HepG2 (cell line): ENCODE results near the gene IRF2. TPM values are rescaled to one million over a fixed set of nuclear protein-coding genes. Genes with fewer than 3 reads are reported as not detected.

Experiments used
- AHR ChIP-seq: IDR thresholded peaks from 2 replicates; pipeline ENCODE4 v1.6.1; 2018; ENCODE audit warnings: missing genetic modification reagents, missing compliant biosample characterization
- ATF7-NPFF ChIP-seq: sonication (generic); formaldehyde crosslinking; IDR thresholded peaks from 2 replicates; pipeline ENCODE4 v1.8.1; 2023; ENCODE audit warnings: mild to moderate bottlenecking, low read depth, missing genetic modification reagents, moderate library complexity
- ATM ChIP-seq: fragments of 450-650 bp; IDR thresholded peaks from 2 replicates; pipeline ENCODE4 v1.7.1; 2017; ENCODE audit warnings: mild to moderate bottlenecking, borderline replicate concordance
- DR1 ChIP-seq: sonication (generic); formaldehyde crosslinking; IDR thresholded peaks from 2 replicates; pipeline ENCODE4 v1.8.0; 2021; ENCODE audit warnings: mild to moderate bottlenecking, missing genetic modification reagents, inconsistent platforms
- FOXA1 ChIP-seq, 2 experiments: fragments of 450-650 bp in 1 of 2; sonication (generic) in 1 of 2; formaldehyde crosslinking in 1 of 2; IDR thresholded peaks; 2 replicates each; pipeline versions ENCODE4 v1.4.0 to v1.6.1; 2016 to 2020; ENCODE audit warnings: missing genetic modification reagents in 1 of 2
- HOXA9 ChIP-seq: sonication (generic); formaldehyde crosslinking; IDR thresholded peaks from 2 replicates; pipeline ENCODE4 v1.8.1; 2022; ENCODE audit warnings: missing genetic modification reagents, mild to moderate bottlenecking, moderate library complexity, borderline replicate concordance
- IKZF1 ChIP-seq: fragments of 450-650 bp; IDR thresholded peaks from 2 replicates; pipeline ENCODE4 v1.7.1; 2016
- KLF11 ChIP-seq: IDR thresholded peaks from 2 replicates; pipeline ENCODE4 v1.6.1; 2016; ENCODE audit warnings: missing compliant biosample characterization
- MBD4 ChIP-seq: IDR thresholded peaks from 2 replicates; pipeline ENCODE4 v1.6.1; 2012; ENCODE audit warnings: low read length, inconsistent platforms, borderline replicate concordance
- SP140L ChIP-seq: sonication (generic); formaldehyde crosslinking; IDR thresholded peaks from 2 replicates; pipeline ENCODE4 v1.4.0; 2020; ENCODE audit warnings: missing genetic modification reagents, borderline replicate concordance
- TAF15 ChIP-seq: fragments of 200-400 bp; formaldehyde crosslinking; IDR thresholded peaks from one replicate; pipeline ENCODE4 v1.6.1; 2018; ENCODE audit warnings: mild to moderate bottlenecking, low read depth, low read length; ENCODE audit not compliant: poor library complexity, severe bottlenecking
- THYN1 ChIP-seq: sonication (generic); formaldehyde crosslinking; IDR thresholded peaks from 2 replicates; pipeline ENCODE4 v1.8.1; 2023; ENCODE audit warnings: low read depth, mild to moderate bottlenecking, moderate library complexity, missing genetic modification reagents, borderline replicate concordance
- ZBTB1 ChIP-seq: sonication (generic); formaldehyde crosslinking; IDR thresholded peaks from 2 replicates; pipeline ENCODE4 v1.4.0; 2020; ENCODE audit warnings: missing genetic modification reagents, borderline replicate concordance
- ZNF138 ChIP-seq: sonication (generic); formaldehyde crosslinking; IDR thresholded peaks from 2 replicates; pipeline ENCODE4 v1.5.0; 2020; ENCODE audit warnings: mild to moderate bottlenecking, low read depth, missing genetic modification reagents
- ZNF205 ChIP-seq: IDR thresholded peaks from 2 replicates; pipeline ENCODE4 v1.6.1; 2018; ENCODE audit warnings: missing biosample characterization, missing genetic modification reagents
- ZNF235 ChIP-seq: sonication (generic); formaldehyde crosslinking; IDR thresholded peaks from 2 replicates; pipeline ENCODE4 v1.8.1; 2023; ENCODE audit warnings: mild to moderate bottlenecking, missing genetic modification reagents, borderline replicate concordance
- ZNF296 ChIP-seq: sonication (generic); formaldehyde crosslinking; conservative IDR thresholded peaks from 2 replicates; pipeline ENCODE4 v1.5.0; 2020; ENCODE audit warnings: mild to moderate bottlenecking, missing genetic modification reagents
- ZNF484 ChIP-seq: sonication (generic); formaldehyde crosslinking; IDR thresholded peaks from 2 replicates; pipeline ENCODE4 v1.5.1; 2020; ENCODE audit warnings: mild to moderate bottlenecking, low read depth, missing genetic modification reagents, borderline replicate concordance
- ZNF724P ChIP-seq: sonication (generic); formaldehyde crosslinking; IDR thresholded peaks from 2 replicates; pipeline ENCODE4 v1.8.0; 2022; ENCODE audit warnings: missing genetic modification reagents, borderline replicate concordance
- ZSCAN22 ChIP-seq: sonication (generic); formaldehyde crosslinking; IDR thresholded peaks from 2 replicates; pipeline ENCODE4 v1.4.0; 2020; ENCODE audit warnings: mild to moderate bottlenecking, missing genetic modification reagents
- polyA plus RNA-seq, 8 experiments: library from polyadenylated mRNA; depleted of rRNA in 3 of 8; stranded (reverse) in 7 of 8; unstranded in 1 of 8; fragments of >200 nt; fragmentation: Illumina TruSeq in 4 of 8; extraction: Trizol in 4 of 8; gene quantifications; 2 replicates each; pipeline versions ENCODE4 v1.2.1 to v1.2.3, GENCODE V29; 2011 to 2016; ENCODE audit warnings: low read depth in 4 of 8, missing spikeins in 1 of 8, mixed read lengths in 1 of 8; ENCODE audit not compliant: insufficient read depth in 1 of 8
- total RNA-seq, 5 experiments: library from RNA; depleted of rRNA; stranded (reverse); fragments of >200 nt; fragmentation: Illumina TruSeq; extraction: Trizol; gene quantifications; 2 replicates each; pipeline ENCODE4 v1.2.3, GENCODE V29; 2016; ENCODE audit warnings: low read depth in 1 of 5
- TF ChIP-seq, protein P1 (sequence below): sonication (generic); formaldehyde crosslinking; IDR thresholded peaks from 2 replicates; pipeline ENCODE4 v1.5.0; 2020; ENCODE audit warnings: missing genetic modification reagents
- TF ChIP-seq, protein P2 (sequence below): IDR thresholded peaks from 2 replicates; pipeline ENCODE4 v1.6.1; 2016
- TF ChIP-seq, protein P3 (sequence below): sonication (generic); formaldehyde crosslinking; IDR thresholded peaks from 2 replicates; pipeline ENCODE4 v1.4.0; 2020; ENCODE audit warnings: mild to moderate bottlenecking, missing genetic modification reagents
- TF ChIP-seq, protein P4 (sequence below): sonication (generic); formaldehyde crosslinking; IDR thresholded peaks from 2 replicates; pipeline ENCODE4 v1.8.0; 2022; ENCODE audit warnings: mild to moderate bottlenecking, missing genetic modification reagents
- TF ChIP-seq, protein P5 (sequence below): IDR thresholded peaks from 2 replicates; pipeline ENCODE4 v1.6.1; 2016; ENCODE audit warnings: missing compliant biosample characterization, missing genetic modification reagents, borderline replicate concordance

Gene IRF2
- total and polyA plus RNA-seq, 2 of the 13 experiments (the other 11 are each of a cell fraction or from before 2014, with no cell fraction given), result 15.5 to 28.8 TPM

DNA sequence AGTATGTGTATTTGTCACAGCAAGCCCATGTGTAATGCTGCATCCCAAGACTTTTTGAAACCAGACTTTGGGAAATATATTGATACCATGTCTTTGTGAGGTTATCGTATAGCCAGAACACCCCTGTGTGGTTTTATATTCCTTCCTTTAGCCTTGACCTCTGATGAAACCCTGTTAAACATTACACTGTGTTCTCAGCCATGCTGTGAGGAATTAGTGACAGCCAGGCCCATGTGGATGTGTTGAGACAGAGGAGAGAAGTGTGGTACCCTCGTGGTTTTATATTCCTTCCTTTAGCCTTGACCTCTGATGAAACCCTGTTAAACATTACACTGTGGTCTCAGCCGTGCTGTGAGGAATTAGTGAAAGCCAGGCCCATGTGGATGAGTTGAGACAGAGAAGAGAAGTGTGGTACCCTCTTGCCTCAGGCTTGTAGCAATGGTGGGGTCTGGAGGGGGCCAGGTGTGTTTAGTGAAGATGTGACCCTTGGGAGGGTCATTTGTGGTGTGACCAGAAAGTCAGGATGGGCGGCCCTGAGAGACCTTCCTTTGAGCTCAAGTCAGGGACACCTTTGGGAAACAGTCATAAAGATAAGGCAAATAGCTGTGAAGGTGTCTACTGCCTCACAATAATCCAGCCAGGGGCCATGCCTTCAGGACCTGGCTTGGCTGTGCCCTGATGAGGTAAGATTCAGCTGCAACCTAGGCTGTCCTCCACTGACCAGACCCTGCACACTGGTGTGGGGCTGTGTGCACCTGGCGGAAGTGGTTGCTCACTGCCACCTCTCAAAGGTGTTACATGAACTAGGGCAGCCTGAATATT, 110.0 kb downstream of the IRF2 start (continued):
- TF ChIP-seq ZNF138 (CRISPR knock-in tag), result no peak
- TF ChIP-seq ZNF296 (CRISPR knock-in tag), result no peak
- no peak for TF ChIP-seq ZBTB1 (CRISPR knock-in tag)
- TF ChIP-seq, protein P1, sequence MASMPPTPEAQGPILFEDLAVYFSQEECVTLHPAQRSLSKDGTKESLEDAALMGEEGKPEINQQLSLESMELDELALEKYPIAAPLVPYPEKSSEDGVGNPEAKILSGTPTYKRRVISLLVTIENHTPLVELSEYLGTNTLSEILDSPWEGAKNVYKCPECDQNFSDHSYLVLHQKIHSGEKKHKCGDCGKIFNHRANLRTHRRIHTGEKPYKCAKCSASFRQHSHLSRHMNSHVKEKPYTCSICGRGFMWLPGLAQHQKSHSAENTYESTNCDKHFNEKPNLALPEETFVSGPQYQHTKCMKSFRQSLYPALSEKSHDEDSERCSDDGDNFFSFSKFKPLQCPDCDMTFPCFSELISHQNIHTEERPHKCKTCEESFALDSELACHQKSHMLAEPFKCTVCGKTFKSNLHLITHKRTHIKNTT (CRISPR knock-in tag), result no peak
- TF ChIP-seq ZNF205 (CRISPR knock-in tag), result no peak
- no peak for TF ChIP-seq ATF7-NPFF (CRISPR knock-in tag)
- TF ChIP-seq, protein P2, sequence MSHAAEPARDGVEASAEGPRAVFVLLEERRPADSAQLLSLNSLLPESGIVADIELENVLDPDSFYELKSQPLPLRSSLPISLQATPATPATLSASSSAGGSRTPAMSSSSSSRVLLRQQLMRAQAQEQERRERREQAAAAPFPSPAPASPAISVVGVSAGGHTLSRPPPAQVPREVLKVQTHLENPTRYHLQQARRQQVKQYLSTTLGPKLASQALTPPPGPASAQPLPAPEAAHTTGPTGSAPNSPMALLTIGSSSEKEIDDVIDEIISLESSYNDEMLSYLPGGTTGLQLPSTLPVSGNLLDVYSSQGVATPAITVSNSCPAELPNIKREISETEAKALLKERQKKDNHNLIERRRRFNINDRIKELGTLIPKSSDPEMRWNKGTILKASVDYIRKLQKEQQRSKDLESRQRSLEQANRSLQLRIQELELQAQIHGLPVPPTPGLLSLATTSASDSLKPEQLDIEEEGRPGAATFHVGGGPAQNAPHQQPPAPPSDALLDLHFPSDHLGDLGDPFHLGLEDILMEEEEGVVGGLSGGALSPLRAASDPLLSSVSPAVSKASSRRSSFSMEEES (CRISPR knock-in tag), result peak; percentile 94
- TF ChIP-seq, protein P3, sequence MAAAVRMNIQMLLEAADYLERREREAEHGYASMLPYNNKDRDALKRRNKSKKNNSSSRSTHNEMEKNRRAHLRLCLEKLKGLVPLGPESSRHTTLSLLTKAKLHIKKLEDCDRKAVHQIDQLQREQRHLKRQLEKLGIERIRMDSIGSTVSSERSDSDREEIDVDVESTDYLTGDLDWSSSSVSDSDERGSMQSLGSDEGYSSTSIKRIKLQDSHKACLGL, result no peak
- no peak for TF ChIP-seq FOXA1 (IDR thresholded peaks at IDR 0.05)
- peak; percentile 32 for TF ChIP-seq FOXA1 (CRISPR knock-in tag; IDR thresholded peaks at IDR 0.05)
- no peak for TF ChIP-seq ZSCAN22
- TF ChIP-seq TAF15, result no peak
- peak; percentile 65; the same call in 1 of the 2 replicates for TF ChIP-seq SP140L (CRISPR knock-in tag)
- no peak for TF ChIP-seq ATM
- TF ChIP-seq THYN1 (CRISPR knock-in tag), result no peak
- TF ChIP-seq ZNF235, result 0 out of 2 replicates have a peak, but pooled peaks have one; percentile 46
- no peak for TF ChIP-seq HOXA9 (CRISPR knock-in tag)
- no peak for TF ChIP-seq KLF11 (CRISPR knock-in tag)
- no peak for TF ChIP-seq ZNF724P (CRISPR knock-in tag)
- TF ChIP-seq DR1 (CRISPR knock-in tag), result 0 out of 2 replicates have a peak, but pooled peaks have one; percentile 75
- TF ChIP-seq MBD4, result no peak; the same call in 1 of the 2 replicates
- no peak for TF ChIP-seq IKZF1
- TF ChIP-seq, protein P4, sequence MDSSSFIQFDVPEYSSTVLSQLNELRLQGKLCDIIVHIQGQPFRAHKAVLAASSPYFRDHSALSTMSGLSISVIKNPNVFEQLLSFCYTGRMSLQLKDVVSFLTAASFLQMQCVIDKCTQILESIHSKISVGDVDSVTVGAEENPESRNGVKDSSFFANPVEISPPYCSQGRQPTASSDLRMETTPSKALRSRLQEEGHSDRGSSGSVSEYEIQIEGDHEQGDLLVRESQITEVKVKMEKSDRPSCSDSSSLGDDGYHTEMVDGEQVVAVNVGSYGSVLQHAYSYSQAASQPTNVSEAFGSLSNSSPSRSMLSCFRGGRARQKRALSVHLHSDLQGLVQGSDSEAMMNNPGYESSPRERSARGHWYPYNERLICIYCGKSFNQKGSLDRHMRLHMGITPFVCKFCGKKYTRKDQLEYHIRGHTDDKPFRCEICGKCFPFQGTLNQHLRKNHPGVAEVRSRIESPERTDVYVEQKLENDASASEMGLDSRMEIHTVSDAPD (CRISPR knock-in tag), result peak; percentile 93
- TF ChIP-seq ZNF484 (CRISPR knock-in tag), result no peak
- TF ChIP-seq, protein P5, sequence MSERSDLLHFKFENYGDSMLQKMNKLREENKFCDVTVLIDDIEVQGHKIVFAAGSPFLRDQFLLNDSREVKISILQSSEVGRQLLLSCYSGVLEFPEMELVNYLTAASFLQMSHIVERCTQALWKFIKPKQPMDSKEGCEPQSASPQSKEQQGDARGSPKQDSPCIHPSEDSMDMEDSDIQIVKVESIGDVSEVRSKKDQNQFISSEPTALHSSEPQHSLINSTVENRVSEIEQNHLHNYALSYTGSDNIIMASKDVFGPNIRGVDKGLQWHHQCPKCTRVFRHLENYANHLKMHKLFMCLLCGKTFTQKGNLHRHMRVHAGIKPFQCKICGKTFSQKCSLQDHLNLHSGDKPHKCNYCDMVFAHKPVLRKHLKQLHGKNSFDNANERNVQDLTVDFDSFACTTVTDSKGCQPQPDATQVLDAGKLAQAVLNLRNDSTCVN (CRISPR knock-in tag), result no peak; the same call in 1 of the 2 replicates
- no peak for TF ChIP-seq AHR (CRISPR knock-in tag)
